HepG2 (cell line): ENCODE data around the gene FHL3. TPM values are rescaled to one million over a fixed set of nuclear protein-coding genes. Genes with fewer than 3 reads are reported as not detected.

Source experiments
- ARNT2 ChIP-seq: sonication (generic); formaldehyde crosslinking; IDR thresholded peaks from 2 replicates; pipeline ENCODE4 v1.8.0; 2022; ENCODE audit warnings: mild to moderate bottlenecking, low read depth, missing genetic modification reagents, moderate library complexity
- DMAP1 ChIP-seq: IDR thresholded peaks from 2 replicates; pipeline ENCODE4 v1.6.1; 2016
- ETS1 ChIP-seq: sonication (generic); formaldehyde crosslinking; IDR thresholded peaks from 2 replicates; pipeline ENCODE4 v1.4.0; 2020; ENCODE audit warnings: missing genetic modification reagents
- JUNB ChIP-seq: sonication (generic); formaldehyde crosslinking; IDR thresholded peaks from 2 replicates; pipeline ENCODE4 v1.8.0; 2022; ENCODE audit warnings: missing genetic modification reagents, mild to moderate bottlenecking, borderline replicate concordance
- MEF2D ChIP-seq: sonication (generic); formaldehyde crosslinking; IDR thresholded peaks from 2 replicates; pipeline ENCODE4 v1.5.1; 2020; ENCODE audit warnings: mild to moderate bottlenecking, missing genetic modification reagents
- SATB2 ChIP-seq: sonication (generic); formaldehyde crosslinking; IDR thresholded peaks from 2 replicates; pipeline ENCODE4 v1.5.0; 2020; ENCODE audit warnings: missing genetic modification reagents
- TBP ChIP-seq: sonication (generic); formaldehyde crosslinking; IDR thresholded peaks from 2 replicates; pipeline ENCODE4 v1.5.0; 2020; ENCODE audit warnings: missing genetic modification reagents
- ZIK1 ChIP-seq: sonication (generic); formaldehyde crosslinking; IDR thresholded peaks from 2 replicates; pipeline ENCODE4 v1.5.0; 2020; ENCODE audit warnings: mild to moderate bottlenecking, low read depth, missing genetic modification reagents, borderline replicate concordance
- ZNF143 ChIP-seq: sonication (generic); formaldehyde crosslinking; IDR thresholded peaks from 2 replicates; pipeline ENCODE4 v1.4.0; 2020; ENCODE audit warnings: missing genetic modification reagents
- ZNF207 ChIP-seq: fragments of 450-650 bp; IDR thresholded peaks from 2 replicates; pipeline ENCODE4 v1.6.1; 2016; ENCODE audit warnings: antibody characterized with exemption, borderline replicate concordance
- ZNF3 ChIP-seq: IDR thresholded peaks from 2 replicates; pipeline ENCODE4 v1.7.0; 2017; ENCODE audit warnings: inconsistent platforms
- ZNF34 ChIP-seq: sonication (generic); formaldehyde crosslinking; IDR thresholded peaks from 2 replicates; pipeline ENCODE4 v1.4.0; 2020; ENCODE audit warnings: mild to moderate bottlenecking, missing genetic modification reagents, borderline replicate concordance
- ZNF430 ChIP-seq: sonication (generic); formaldehyde crosslinking; IDR thresholded peaks from 2 replicates; pipeline ENCODE4 v1.9.0; 2021; ENCODE audit warnings: mild to moderate bottlenecking, missing genetic modification reagents
- ZNF563 ChIP-seq: sonication (generic); formaldehyde crosslinking; IDR thresholded peaks from 2 replicates; pipeline ENCODE4 v1.8.0; 2022; ENCODE audit warnings: mild to moderate bottlenecking, moderate library complexity, missing genetic modification reagents
- ZNF605 ChIP-seq: sonication (generic); formaldehyde crosslinking; IDR thresholded peaks from 2 replicates; pipeline ENCODE4 v1.8.0; 2022; ENCODE audit warnings: mild to moderate bottlenecking, missing genetic modification reagents
- ZNF674 ChIP-seq: sonication (generic); formaldehyde crosslinking; IDR thresholded peaks from 2 replicates; pipeline ENCODE4 v1.5.0; 2020; ENCODE audit warnings: low read depth, mild to moderate bottlenecking, missing genetic modification reagents
- ZNF703 ChIP-seq: sonication (generic); formaldehyde crosslinking; IDR thresholded peaks from 2 replicates; pipeline ENCODE4 v1.5.1; 2020; ENCODE audit warnings: missing genetic modification reagents, mild to moderate bottlenecking, moderate library complexity, borderline replicate concordance
- ZNF710 ChIP-seq: sonication (generic); formaldehyde crosslinking; IDR thresholded peaks from 2 replicates; pipeline ENCODE4 v1.5.0; 2020; ENCODE audit warnings: mild to moderate bottlenecking, missing genetic modification reagents, borderline replicate concordance
- ZNF761 ChIP-seq: sonication (generic); formaldehyde crosslinking; conservative IDR thresholded peaks from 2 replicates; pipeline ENCODE4 v1.4.0; 2020; ENCODE audit warnings: mild to moderate bottlenecking, missing genetic modification reagents
- ZNF775 ChIP-seq: sonication (generic); formaldehyde crosslinking; IDR thresholded peaks from 2 replicates; pipeline ENCODE4 v1.4.0; 2020; ENCODE audit warnings: missing genetic modification reagents, mild to moderate bottlenecking, moderate library complexity, borderline replicate concordance
- ZSCAN20 ChIP-seq: sonication (generic); formaldehyde crosslinking; IDR thresholded peaks from 2 replicates; pipeline ENCODE4 v1.4.0; 2020; ENCODE audit warnings: missing genetic modification reagents, mild to moderate bottlenecking, borderline replicate concordance
- polyA plus RNA-seq, 8 experiments: library from polyadenylated mRNA; depleted of rRNA in 3 of 8; stranded (reverse) in 7 of 8; unstranded in 1 of 8; fragments of >200 nt; fragmentation: Illumina TruSeq in 4 of 8; extraction: Trizol in 4 of 8; gene quantifications; 2 replicates each; pipeline versions ENCODE4 v1.2.1 to v1.2.3, GENCODE V29; 2011 to 2016; ENCODE audit warnings: low read depth in 4 of 8, missing spikeins in 1 of 8, mixed read lengths in 1 of 8; ENCODE audit not compliant: insufficient read depth in 1 of 8
- total RNA-seq, 5 experiments: library from RNA; depleted of rRNA; stranded (reverse); fragments of >200 nt; fragmentation: Illumina TruSeq; extraction: Trizol; gene quantifications; 2 replicates each; pipeline ENCODE4 v1.2.3, GENCODE V29; 2016; ENCODE audit warnings: low read depth in 1 of 5
- TF ChIP-seq, protein P1 (sequence below): IDR thresholded peaks from 2 replicates; pipeline ENCODE4 v1.6.1; 2016; ENCODE audit warnings: missing compliant biosample characterization, missing genetic modification reagents, borderline replicate concordance
- TF ChIP-seq, protein P2 (sequence below): sonication (generic); formaldehyde crosslinking; IDR thresholded peaks from 2 replicates; pipeline ENCODE4 v1.4.0; 2020; ENCODE audit warnings: missing genetic modification reagents
- TF ChIP-seq, protein P3 (sequence below): sonication (generic); formaldehyde crosslinking; IDR thresholded peaks from 2 replicates; pipeline ENCODE4 v1.4.0; 2020; ENCODE audit warnings: mild to moderate bottlenecking, missing genetic modification reagents

Gene FHL3
- total and polyA plus RNA-seq, 2 of the 13 experiments (the other 11 are each of a cell fraction or from before 2014, with no cell fraction given): 2.8 to 6.6 TPM

- TF ChIP-seq ZNF775 (0 out of 2 replicates have a peak, but pooled peaks have one; percentile 34), SATB2 (peak; percentile 74; the same call in 1 of the 2 replicates), ZNF34 (CRISPR knock-in tag) (no peak), ZNF430 (CRISPR knock-in tag) (no peak), DMAP1 (no peak), ZNF605 (CRISPR knock-in tag) (no peak), ETS1 (CRISPR knock-in tag) (0 out of 2 replicates have a peak, but pooled peaks have one; percentile 61), ZIK1 (CRISPR knock-in tag) (no peak), MEF2D (no peak), ZNF761 (no peak), ZNF563 (0 out of 2 replicates have a peak, but pooled peaks have one; percentile 16), ZNF3 (CRISPR knock-in tag) (no peak), ZNF207 (no peak), ZSCAN20 (peak; percentile 80; the same call in 1 of the 2 replicates), ZNF710 (CRISPR knock-in tag) (no peak), ZNF143 (CRISPR knock-in tag) (no peak), JUNB (CRISPR knock-in tag) (no peak), ARNT2 (CRISPR knock-in tag) (no peak), ZNF703 (CRISPR knock-in tag) (no peak), ZNF674 (0 out of 2 replicates have a peak, but pooled peaks have one; percentile 75), TBP (CRISPR knock-in tag) (no peak)
- TF ChIP-seq, protein P1, sequence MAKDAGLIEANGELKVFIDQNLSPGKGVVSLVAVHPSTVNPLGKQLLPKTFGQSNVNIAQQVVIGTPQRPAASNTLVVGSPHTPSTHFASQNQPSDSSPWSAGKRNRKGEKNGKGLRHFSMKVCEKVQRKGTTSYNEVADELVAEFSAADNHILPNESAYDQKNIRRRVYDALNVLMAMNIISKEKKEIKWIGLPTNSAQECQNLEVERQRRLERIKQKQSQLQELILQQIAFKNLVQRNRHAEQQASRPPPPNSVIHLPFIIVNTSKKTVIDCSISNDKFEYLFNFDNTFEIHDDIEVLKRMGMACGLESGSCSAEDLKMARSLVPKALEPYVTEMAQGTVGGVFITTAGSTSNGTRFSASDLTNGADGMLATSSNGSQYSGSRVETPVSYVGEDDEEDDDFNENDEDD: 0 out of 2 replicates have a peak, but pooled peaks have one; percentile 21
- TF ChIP-seq, protein P2, sequence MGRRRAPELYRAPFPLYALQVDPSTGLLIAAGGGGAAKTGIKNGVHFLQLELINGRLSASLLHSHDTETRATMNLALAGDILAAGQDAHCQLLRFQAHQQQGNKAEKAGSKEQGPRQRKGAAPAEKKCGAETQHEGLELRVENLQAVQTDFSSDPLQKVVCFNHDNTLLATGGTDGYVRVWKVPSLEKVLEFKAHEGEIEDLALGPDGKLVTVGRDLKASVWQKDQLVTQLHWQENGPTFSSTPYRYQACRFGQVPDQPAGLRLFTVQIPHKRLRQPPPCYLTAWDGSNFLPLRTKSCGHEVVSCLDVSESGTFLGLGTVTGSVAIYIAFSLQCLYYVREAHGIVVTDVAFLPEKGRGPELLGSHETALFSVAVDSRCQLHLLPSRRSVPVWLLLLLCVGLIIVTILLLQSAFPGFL (CRISPR knock-in tag): 0 out of 2 replicates have a peak, but pooled peaks have one; percentile 14
- TF ChIP-seq, protein P3, sequence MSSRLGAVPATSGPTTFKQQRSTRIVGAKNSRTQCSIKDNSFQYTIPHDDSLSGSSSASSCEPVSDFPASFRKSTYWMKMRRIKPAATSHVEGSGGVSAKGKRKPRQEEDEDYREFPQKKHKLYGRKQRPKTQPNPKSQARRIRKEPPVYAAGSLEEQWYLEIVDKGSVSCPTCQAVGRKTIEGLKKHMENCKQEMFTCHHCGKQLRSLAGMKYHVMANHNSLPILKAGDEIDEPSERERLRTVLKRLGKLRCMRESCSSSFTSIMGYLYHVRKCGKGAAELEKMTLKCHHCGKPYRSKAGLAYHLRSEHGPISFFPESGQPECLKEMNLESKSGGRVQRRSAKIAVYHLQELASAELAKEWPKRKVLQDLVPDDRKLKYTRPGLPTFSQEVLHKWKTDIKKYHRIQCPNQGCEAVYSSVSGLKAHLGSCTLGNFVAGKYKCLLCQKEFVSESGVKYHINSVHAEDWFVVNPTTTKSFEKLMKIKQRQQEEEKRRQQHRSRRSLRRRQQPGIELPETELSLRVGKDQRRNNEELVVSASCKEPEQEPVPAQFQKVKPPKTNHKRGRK (CRISPR knock-in tag): no peak
Measured at GRCh38 chr1:37989361-37989930, 15.9 kb downstream of the FHL3 start (continued).
